ENCODE data around the gene HADHB.
"Not testable (repeated sequence)": the region's sequence is repeated elsewhere in the genome, so short reads cannot be mapped to it uniquely, and the experiment has no call there.

The HADHB gene

GRCh38 chr2:26246818-26247217 lies 2.1 kb downstream of the HADHB start:
- no peak for TF ChIP-seq CTCF (IDR thresholded peaks at IDR 0.05; ENCODE audit: unreplicated experiment in 3 of 3)
- no peaks in the 10 kb centered on the region for H3K27me3 Mint-ChIP-seq (ENCODE audit: low read depth)
- H3K4me3 Mint-ChIP-seq = peak overlapping the region; percentile 87 to 98 (median 98)
- no peaks in the 10 kb centered on the region for H3K36me3 Mint-ChIP-seq (ENCODE audit: low read depth)
- peaks cover 38% of the 10 kb centered on the region for H3K4me1 Mint-ChIP-seq
- no peaks in the 10 kb centered on the region for H3K9me3 Mint-ChIP-seq
- peak overlapping the region; percentile 78 to 99 (median 84) for H3K27ac Mint-ChIP-seq

- H3K27me3 Mint-ChIP-seq (ENCODE audit: low read depth) = no peaks in the 10 kb centered on the region
- no peak overlapping the region for H3K4me3 Mint-ChIP-seq
- H3K4me1 Mint-ChIP-seq = peaks cover 26% of the 10 kb centered on the region
- no peak for TF ChIP-seq CTCF (IDR thresholded peaks at IDR 0.05; ENCODE audit: unreplicated experiment in 3 of 3)
- H3K36me3 Mint-ChIP-seq (ENCODE audit: low read depth) = peaks cover 2% of the 10 kb centered on the region
- no peak overlapping the region for H3K27ac Mint-ChIP-seq
- H3K9me3 Mint-ChIP-seq = no peaks in the 10 kb centered on the region
These were observed 4.9 kb downstream of the HADHB start for GRCh38 chr2:26249625-26250024.

- Mint-ChIP-seq H3K4me3 (no peak overlapping the region), H3K27ac (peak overlapping the region in 1 of 3 experiments; percentile 23), H3K27me3 (ENCODE audit: low read depth) (no peaks in the 10 kb centered on the region), H3K4me1 (peaks cover 11% of the 10 kb centered on the region), H3K36me3 (ENCODE audit: low read depth) (peaks cover 14% of the 10 kb centered on the region), H3K9me3 (no peaks in the 10 kb centered on the region)
- no peak for TF ChIP-seq CTCF (IDR thresholded peaks at IDR 0.05; ENCODE audit: unreplicated experiment in 3 of 3)
These were observed 7.2 kb downstream of the HADHB start for GRCh38 chr2:26251893-26252292.

- no peak overlapping the region for H3K4me3 Mint-ChIP-seq
- H3K27ac Mint-ChIP-seq = no peak overlapping the region
- TF ChIP-seq CTCF (IDR thresholded peaks at IDR 0.05; ENCODE audit: unreplicated experiment in 3 of 3) = no peak
- peaks cover 6% of the 10 kb centered on the region for H3K4me1 Mint-ChIP-seq
- H3K9me3 Mint-ChIP-seq = no peaks in the 10 kb centered on the region
- H3K36me3 Mint-ChIP-seq (ENCODE audit: low read depth) = peaks cover 39% of the 10 kb centered on the region
- H3K27me3 Mint-ChIP-seq (ENCODE audit: low read depth) = no peaks in the 10 kb centered on the region
These were observed 11.1 kb downstream of the HADHB start for GRCh38 chr2:26255759-26256384.

- H3K27me3 Mint-ChIP-seq (ENCODE audit: low read depth); H3K4me1 Mint-ChIP-seq; H3K4me3 Mint-ChIP-seq; H3K27ac Mint-ChIP-seq; H3K9me3 Mint-ChIP-seq: not testable (repeated sequence)
- peaks cover 54% of the 10 kb centered on the region for H3K36me3 Mint-ChIP-seq (ENCODE audit: low read depth)
These were observed 14.1 kb downstream of the HADHB start for GRCh38 chr2:26258836-26259235.

- TF ChIP-seq CTCF (IDR thresholded peaks at IDR 0.05; ENCODE audit: unreplicated experiment in 3 of 3) = no peak
- H3K4me3 Mint-ChIP-seq = no peak overlapping the region
- H3K27me3 Mint-ChIP-seq (ENCODE audit: low read depth) = no peaks in the 10 kb centered on the region
- H3K9me3 Mint-ChIP-seq = no peaks in the 10 kb centered on the region
- no peak overlapping the region for H3K27ac Mint-ChIP-seq
- no peaks in the 10 kb centered on the region for H3K4me1 Mint-ChIP-seq
- H3K36me3 Mint-ChIP-seq (ENCODE audit: low read depth) = peaks cover 42% of the 10 kb centered on the region
These were observed 23.5 kb downstream of the HADHB start for GRCh38 chr2:26268213-26268612.

- not testable (repeated sequence) for H3K27ac Mint-ChIP-seq; H3K27me3 Mint-ChIP-seq (ENCODE audit: low read depth); H3K4me3 Mint-ChIP-seq; H3K4me1 Mint-ChIP-seq; H3K9me3 Mint-ChIP-seq
- H3K36me3 Mint-ChIP-seq (ENCODE audit: low read depth) = peaks cover 41% of the 10 kb centered on the region
These were observed 24.1 kb downstream of the HADHB start for GRCh38 chr2:26268670-26269385.
